Lung (tissue), 12 donors: ENCODE data around the gene GRIP2. TPM values are rescaled to one million over a fixed set of nuclear protein-coding genes. Genes with fewer than 3 reads are reported as not detected.

Experiments
- ATAC-seq: fragments of 200-7000 bp; cut with Tn5 transposase; one replicate; pipeline ENCODE4 v1.9.1; 2020; ENCODE audit warnings: moderate number of reproducible peaks; ENCODE audit not compliant: insufficient read depth, low FRiP score
- DNase-seq, 3 donors: peaks; one replicate each; pipeline ENCODE4 v3.0.0-alpha.2; 2013 to 2017
- H3K27ac ChIP-seq, 2 donors: one replicate each; pipeline ENCODE4 v1.5.1; 2013; ENCODE audit warnings: mild to moderate bottlenecking in 2 of 2, moderate library complexity in 2 of 2, control low read depth in 1 of 2, inconsistent platforms in 1 of 2, low read depth in 1 of 2, low read length in 1 of 2
- H3K27me3 ChIP-seq, 3 donors: one replicate each; pipeline ENCODE4 v1.5.1; 2013; ENCODE audit warnings: low read length in 2 of 3; ENCODE audit not compliant: control insufficient read depth in 3 of 3, insufficient read depth in 3 of 3
- H3K36me3 ChIP-seq, 4 donors: one replicate each; pipeline ENCODE4 v1.5.1; 2013; ENCODE audit warnings: low read length in 4 of 4, mild to moderate bottlenecking in 1 of 4, moderate library complexity in 1 of 4; ENCODE audit not compliant: control insufficient read depth in 4 of 4, insufficient read depth in 4 of 4
- H3K4me1 ChIP-seq, 5 donors: one replicate each; pipeline ENCODE4 v1.5.1; 2013; ENCODE audit warnings: low read length in 5 of 5, mild to moderate bottlenecking in 2 of 5, moderate library complexity in 1 of 5; ENCODE audit not compliant: control insufficient read depth in 5 of 5, insufficient read depth in 5 of 5
- H3K4me3 ChIP-seq: one replicate; pipeline ENCODE4 v1.5.1; 2013; ENCODE audit warnings: mild to moderate bottlenecking, control low read depth, moderate library complexity
- H3K9ac ChIP-seq, 2 donors: one replicate each; pipeline ENCODE4 v1.5.1; 2013; ENCODE audit warnings: low read length in 2 of 2, control low read depth in 1 of 2; ENCODE audit not compliant: insufficient read depth in 1 of 2
- H3K9me3 ChIP-seq, 4 donors: one replicate each; pipeline ENCODE4 v1.5.1; 2013; ENCODE audit warnings: low read length in 3 of 4, mild to moderate bottlenecking in 1 of 4, moderate library complexity in 1 of 4; ENCODE audit not compliant: control insufficient read depth in 4 of 4, insufficient read depth in 3 of 4
- CTCF ChIP-seq: IDR thresholded peaks from 2 replicates; pipeline ENCODE4 v1.5.1; 2012; ENCODE audit warnings: mild to moderate bottlenecking; ENCODE audit errors: control extremely low read depth, extremely low read depth
- WGBS, 2 donors: extraction: QIAGEN DNeasy Blood & Tissue Kit; methylation state at CpG; one replicate each; pipeline ENCODE4 v1.1.7; 2013; 5-methylcytosine and 5-hydroxymethylcytosine counted together
- polyA plus RNA-seq, 2 donors: library from polyadenylated mRNA; stranded (reverse); fragments of 200-250 nt; gene quantifications; one replicate each; pipeline ENCODE4 v1.2.1, GENCODE V29; 2013
- total RNA-seq, 2 donors: library from RNA; depleted of rRNA in 1 of 2; stranded (reverse); fragments of >200 nt in 1 of 2; gene quantifications; one replicate each; pipeline ENCODE4 v1.2.1, GENCODE V29; 2014 to 2021
- donor health status: control.
- donor health status: control.
- donor health status: Bipolar disorder and iron deficiency.
- donor health status: healthy.
- donor health status: DM: yes; HTN: yes; CAD: no.

Gene GRIP2
- total and polyA plus RNA-seq, 4 donors, result 0.05 to 1.2 (median 0.64) TPM

DNA sequence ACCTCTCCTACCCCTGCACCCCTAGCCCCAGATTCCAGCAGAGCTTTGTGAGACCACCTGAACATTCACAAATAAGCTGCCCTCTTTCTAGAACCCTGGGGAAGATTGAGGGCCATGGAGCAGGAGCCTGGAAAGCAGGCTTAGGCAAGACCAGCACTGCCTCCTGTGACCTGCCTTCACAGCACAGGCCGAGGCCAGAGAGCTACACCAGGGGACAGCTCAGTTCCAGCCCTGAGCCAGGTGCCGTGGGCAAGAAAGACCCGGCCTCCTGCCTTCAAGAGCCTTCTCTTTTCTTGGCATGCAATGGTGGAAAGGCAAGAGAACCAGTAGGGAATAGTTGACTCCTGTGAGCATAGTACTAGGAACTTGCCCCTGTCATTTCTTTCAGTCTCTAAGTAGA is 89.6 kb downstream of the GRIP2 start:
- no peak overlapping the region for H3K4me3 ChIP-seq
- 99 to 100% methylated on average over 3 of the region's 3 CpGs for WGBS, 2 donors
- H3K27me3 ChIP-seq, result no peaks in the 10 kb centered on the region
- no peak for ATAC-seq
- H3K27ac ChIP-seq, result no peak overlapping the region
- H3K4me1 ChIP-seq, result peaks cover 0 to 38% (median 17%) of the 10 kb centered on the region in 5 donors
- no peak overlapping the region for H3K9ac ChIP-seq
- peaks cover 15 to 51% (median 37%) of the 10 kb centered on the region in 4 donors for H3K36me3 ChIP-seq
- TF ChIP-seq CTCF, result no peak
- H3K9me3 ChIP-seq, result no peaks in the 10 kb centered on the region
- DNase-seq, result no peak

DNA sequence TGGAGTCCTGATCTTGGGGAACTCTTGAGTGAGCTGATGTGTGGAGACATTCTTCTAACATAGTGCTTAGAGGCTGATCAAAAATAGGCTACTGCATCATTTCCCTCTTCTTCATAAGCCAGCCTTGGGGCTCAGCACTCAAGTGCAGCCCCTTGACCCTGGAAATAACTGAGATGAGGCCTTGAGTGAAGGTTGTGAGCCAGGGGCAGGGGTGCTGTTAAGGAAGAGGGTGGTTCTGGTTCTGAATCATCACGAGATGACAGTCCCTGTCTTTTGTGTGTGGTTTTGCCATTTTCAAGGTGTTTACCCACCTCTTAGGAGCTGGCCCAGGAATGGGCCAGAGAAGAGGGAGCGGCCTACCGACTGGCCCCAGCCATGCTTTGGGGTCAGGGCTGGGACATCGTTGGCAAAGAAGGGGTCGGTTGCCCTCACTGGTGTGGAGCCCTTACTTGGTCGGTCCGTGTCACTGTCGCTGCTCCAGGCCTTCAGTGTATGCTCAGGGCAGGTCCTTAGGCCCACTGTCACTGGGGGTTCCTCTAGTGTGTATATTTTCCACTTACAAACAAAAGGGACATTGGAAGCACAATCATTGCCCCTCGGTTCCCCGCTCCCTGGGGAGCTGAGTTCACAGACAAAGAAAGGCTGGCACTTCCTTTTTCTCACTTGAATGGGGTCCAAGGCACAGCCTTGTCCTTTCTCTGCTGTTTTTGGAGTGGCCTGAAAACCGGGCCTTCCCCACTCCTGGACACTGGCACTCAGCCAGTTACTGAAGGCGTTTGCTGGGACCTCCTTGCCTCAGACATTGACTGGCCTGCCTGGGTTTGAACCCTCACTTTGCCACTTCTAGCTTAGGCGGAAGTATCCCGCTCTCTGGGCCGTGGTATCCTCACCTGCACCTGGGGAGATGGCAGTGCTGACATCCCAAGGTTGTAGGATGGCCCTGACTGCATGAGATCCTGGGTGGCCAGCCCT is 91.1 kb downstream of the GRIP2 start:
- Histone ChIP-seq H3K9me3 (no peaks in the 10 kb centered on the region), H3K4me1 (peaks cover 0 to 28% (median 17%) of the 10 kb centered on the region in 5 donors), H3K4me3 (no peak overlapping the region), H3K36me3 (peaks cover 15 to 48% (median 36%) of the 10 kb centered on the region in 4 donors), H3K9ac (no peak overlapping the region), H3K27ac (no peak overlapping the region), H3K27me3 (no peaks in the 10 kb centered on the region)
- ATAC-seq (no peak), DNase-seq (no peak)
- no peak for TF ChIP-seq CTCF
- 84 to 87% methylated on average over 15 of the region's 15 CpGs for WGBS, 2 donors

GRCh38 chr3:14448063-14448462 is 92.1 kb downstream of the GRIP2 start:
- Histone ChIP-seq H3K36me3 (peaks cover 15 to 57% (median 39%) of the 10 kb centered on the region in 4 donors), H3K27me3 (no peaks in the 10 kb centered on the region), H3K4me1 (peaks cover 0 to 19% (median 13%) of the 10 kb centered on the region in 5 donors), H3K9me3 (no peaks in the 10 kb centered on the region), H3K4me3 (no peak overlapping the region), H3K9ac (no peak overlapping the region), H3K27ac (no peak overlapping the region)
- no peak for DNase-seq
- WGBS, 2 donors, result 98% methylated on average over 4 of the region's 4 CpGs
- no peak for ATAC-seq
- TF ChIP-seq CTCF, result no peak
